Thoracic aorta (tissue), 2 donors: ENCODE data around the gene MUC5AC. TPM values are rescaled to one million over a fixed set of nuclear protein-coding genes. Genes with fewer than 3 reads are reported as not detected.
"Not testable (repeated sequence)": the region's sequence is repeated elsewhere in the genome, so short reads cannot be mapped to it uniquely, and the experiment has no call there.

Experiments
- ATAC-seq: fragments of 150-250 bp; one replicate; pipeline ENCODE4 v1.8.0; 2017; ENCODE audit warnings: low read depth; ENCODE audit not compliant: insufficient number of reproducible peaks, low FRiP score
- DNase-seq: peaks from one replicate; pipeline ENCODE4 v3.0.0-alpha.2; 2020; ENCODE audit warnings: low spot score
- H3K27ac ChIP-seq, 2 donors: fragments of 200-600 bp; sonication (generic); 1 replicate in 1 of 2; 2 replicates in 1 of 2; pipeline ENCODE4 v1.5.1; 2016; ENCODE audit warnings: mild to moderate bottlenecking in 2 of 2, moderate library complexity in 2 of 2
- H3K27me3 ChIP-seq: fragments of 200-600 bp; sonication (generic); replicated peaks from 2 replicates; pipeline ENCODE4 v1.6.0; 2016; ENCODE audit warnings: mild to moderate bottlenecking; ENCODE audit not compliant: insufficient read depth
- H3K36me3 ChIP-seq: fragments of 200-600 bp; sonication (generic); one replicate; pipeline ENCODE4 v1.5.1; 2016
- H3K4me1 ChIP-seq, 2 donors: fragments of 200-600 bp; sonication (generic); 1 replicate in 1 of 2; 2 replicates in 1 of 2; pipeline versions ENCODE4 v1.5.1 to v1.6.0; 2016; ENCODE audit warnings: low read depth in 2 of 2, mild to moderate bottlenecking in 1 of 2; ENCODE audit not compliant: control insufficient read depth in 1 of 2
- H3K4me3 ChIP-seq: fragments of 200-600 bp; sonication (generic); 2 replicates; pipeline ENCODE4 v1.5.1; 2016; ENCODE audit warnings: mild to moderate bottlenecking
- H3K9me3 ChIP-seq: fragments of 200-600 bp; sonication (generic); 2 replicates; pipeline ENCODE4 v1.5.1; 2016
- CTCF ChIP-seq: fragments of 200-600 bp; sonication (generic); IDR thresholded peaks from one replicate; pipeline ENCODE4 v1.5.1; 2019; ENCODE audit warnings: antibody characterized with exemption
- total RNA-seq, 2 donors: library from RNA; depleted of rRNA; stranded (reverse); fragments of >200 nt; gene quantifications; one replicate each; pipeline versions ENCODE4 v1.1.0 to v1.2.3, GENCODE V29; 2016

Gene MUC5AC
- total RNA-seq, 2 donors from 2014 or later = 45.9 TPM; not detected in 1

GRCh38 chr11:1208394-1209261 is 50.9 kb downstream of the MUC5AC start:
- Histone ChIP-seq H3K4me1 (no peaks in the 10 kb centered on the region), H3K36me3 (no peaks in the 10 kb centered on the region), H3K27ac (no peak overlapping the region), H3K27me3 (no peaks in the 10 kb centered on the region), H3K4me3 (no peak overlapping the region), H3K9me3 (peaks cover 12% of the 10 kb centered on the region)
- ATAC-seq (no peak), DNase-seq (no peak)
- no peak for TF ChIP-seq CTCF

- no peak for TF ChIP-seq CTCF
- Histone ChIP-seq H3K36me3 (no peaks in the 10 kb centered on the region), H3K4me3 (no peak overlapping the region), H3K4me1 (no peaks in the 10 kb centered on the region), H3K27me3 (no peaks in the 10 kb centered on the region), H3K27ac (no peak overlapping the region), H3K9me3 (peaks cover 12% of the 10 kb centered on the region)
- ATAC-seq = no peak
- no peak for DNase-seq
Measured at GRCh38 chr11:1209371-1210057, 51.8 kb downstream of the MUC5AC start.

GRCh38 chr11:1211838-1212237 is 54.1 kb downstream of the MUC5AC start:
- DNase-seq (no peak), ATAC-seq (no peak)
- Histone ChIP-seq H3K27me3 (no peaks in the 10 kb centered on the region), H3K9me3 (peaks cover 12% of the 10 kb centered on the region), H3K4me1 (no peaks in the 10 kb centered on the region), H3K27ac (no peak overlapping the region), H3K36me3 (no peaks in the 10 kb centered on the region), H3K4me3 (no peak overlapping the region)
- no peak for TF ChIP-seq CTCF

GRCh38 chr11:1215826-1216225 is 58.1 kb downstream of the MUC5AC start:
- H3K4me1 ChIP-seq, ATAC-seq, H3K27me3 ChIP-seq, DNase-seq, H3K36me3 ChIP-seq, H3K27ac ChIP-seq, H3K4me3 ChIP-seq: not testable (repeated sequence)
- H3K9me3 ChIP-seq = peaks cover 12% of the 10 kb centered on the region

- no peaks in the 10 kb centered on the region for H3K36me3 ChIP-seq
- no peak overlapping the region for H3K4me3 ChIP-seq
- TF ChIP-seq CTCF = no peak
- H3K9me3 ChIP-seq = no peaks in the 10 kb centered on the region
- ATAC-seq = no peak
- no peaks in the 10 kb centered on the region for H3K4me1 ChIP-seq
- H3K27ac ChIP-seq = no peak overlapping the region
- DNase-seq = no peak
- H3K27me3 ChIP-seq = no peaks in the 10 kb centered on the region
Measured at GRCh38 chr11:1217151-1217550, 59.4 kb downstream of the MUC5AC start.
